Measurements from ENCODE around the gene POLN. TPM values are rescaled to one million over a fixed set of nuclear protein-coding genes. Genes with fewer than 3 reads are reported as not detected.

The POLN gene
- polyA plus RNA-seq, 2 of the 4 experiments (the other 2 are of a cell fraction): 2.4 to 2.9 TPM

DNA sequence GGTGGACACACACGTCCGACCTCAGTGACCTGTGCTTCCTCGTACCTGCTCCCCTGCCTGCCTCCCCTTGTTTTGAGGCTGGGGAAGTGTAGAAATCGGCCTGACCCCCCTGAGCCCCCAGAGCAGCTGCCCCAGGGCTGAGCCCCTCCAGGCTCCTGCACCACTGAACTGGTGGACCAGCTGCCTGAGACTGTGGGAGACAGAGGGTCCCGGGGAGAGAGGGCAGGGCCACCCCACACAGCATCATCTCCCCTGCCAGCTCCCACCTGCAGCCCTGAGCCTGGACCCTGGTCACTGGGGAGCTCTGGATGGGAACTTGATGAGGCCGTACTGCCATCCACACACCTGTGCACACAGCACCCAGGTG, 197.8 kb downstream of the POLN start:
- no peak overlapping the region for H3K4me3 ChIP-seq
- ChIA-PET POLR2A (no interaction called here), CTCF (interaction anchor here (0.8 kb wide), 1 partner anchor 19 kb away, joined by 3 read pairs; no protein-coding TSS in a partner anchor)
- TF ChIP-seq HEYL (CRISPR knock-in tag; IDR thresholded peaks at IDR 0.05): no peak
- no peak for TF ChIP-seq HOXA7 (CRISPR knock-in tag; IDR thresholded peaks at IDR 0.05)
- no peak for TF ChIP-seq ZC3H11A (IDR thresholded peaks at IDR 0.05)
- no peak for TF ChIP-seq RARB (CRISPR knock-in tag; IDR thresholded peaks at IDR 0.05)
- TF ChIP-seq, protein P1, sequence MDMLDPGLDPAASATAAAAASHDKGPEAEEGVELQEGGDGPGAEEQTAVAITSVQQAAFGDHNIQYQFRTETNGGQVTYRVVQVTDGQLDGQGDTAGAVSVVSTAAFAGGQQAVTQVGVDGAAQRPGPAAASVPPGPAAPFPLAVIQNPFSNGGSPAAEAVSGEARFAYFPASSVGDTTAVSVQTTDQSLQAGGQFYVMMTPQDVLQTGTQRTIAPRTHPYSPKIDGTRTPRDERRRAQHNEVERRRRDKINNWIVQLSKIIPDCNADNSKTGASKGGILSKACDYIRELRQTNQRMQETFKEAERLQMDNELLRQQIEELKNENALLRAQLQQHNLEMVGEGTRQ (IDR thresholded peaks at IDR 0.05): no peak
- TF ChIP-seq CEBPB (IDR thresholded peaks at IDR 0.05): no peak
- TF ChIP-seq JUNB (IDR thresholded peaks at IDR 0.05): no peak
- H3K4me1 ChIP-seq: no peaks in the 10 kb centered on the region; the same call in 2 of the 3 replicates
- DNase-seq (ENCODE audit: low read depth in 1 of 2, low spot score in 1 of 2): no peak
- no peak overlapping the region for H3K4me2 ChIP-seq
- no peak overlapping the region for H3K27ac ChIP-seq
- 100% methylated on average over 2 of the region's 6 CpGs for WGBS (ENCODE audit: missing lambda C conversion rate)
- ATAC-seq: no peak
- no peak for FAIRE-seq
- H3K9me3 ChIP-seq: peaks cover 4% of the 10 kb centered on the region; the same call in 1 of the 3 replicates

DNA sequence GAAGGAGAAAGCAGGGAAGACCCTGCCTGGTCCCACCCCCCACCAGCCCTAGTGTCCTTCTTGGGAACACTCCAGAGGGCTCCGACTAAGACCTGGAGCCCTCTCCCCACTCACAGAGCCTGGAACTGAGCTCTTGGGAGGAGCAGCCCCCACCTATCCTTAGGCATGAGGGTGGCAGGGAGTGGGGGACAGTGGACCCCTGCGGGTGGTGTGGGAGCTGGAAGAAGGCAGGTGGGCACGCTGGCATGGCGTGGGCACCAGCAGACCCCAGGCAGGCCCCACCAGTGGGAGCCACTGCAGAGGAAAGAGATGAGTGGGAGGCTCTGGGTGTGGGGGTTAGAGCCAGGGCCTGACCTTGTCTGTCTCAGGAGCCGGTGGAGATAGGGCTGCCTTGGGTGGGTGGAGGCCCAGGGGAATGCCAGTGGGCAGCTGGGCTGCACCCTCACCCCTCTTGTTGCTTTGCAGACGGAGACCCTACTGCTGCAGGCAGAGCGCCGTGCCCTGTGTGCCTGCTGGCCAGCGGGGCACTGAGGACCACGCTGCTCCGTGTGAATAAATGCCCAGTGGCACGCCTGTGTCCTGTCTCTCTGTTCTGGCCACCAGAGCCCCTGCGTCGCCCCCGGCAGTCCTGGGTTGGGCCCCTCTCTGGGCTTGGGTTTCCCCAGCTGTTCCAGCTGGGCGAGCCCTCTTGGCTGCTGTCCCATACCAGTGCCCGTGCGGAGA, 198.4 kb downstream of the POLN start:
- POLR2A ChIA-PET: no interaction called here
- 98% methylated on average over 10 of the region's 18 CpGs for WGBS (ENCODE audit: missing lambda C conversion rate)
- H3K9me3 ChIP-seq: peaks cover 4% of the 10 kb centered on the region; the same call in 1 of the 3 replicates
- TF ChIP-seq, protein P2, sequence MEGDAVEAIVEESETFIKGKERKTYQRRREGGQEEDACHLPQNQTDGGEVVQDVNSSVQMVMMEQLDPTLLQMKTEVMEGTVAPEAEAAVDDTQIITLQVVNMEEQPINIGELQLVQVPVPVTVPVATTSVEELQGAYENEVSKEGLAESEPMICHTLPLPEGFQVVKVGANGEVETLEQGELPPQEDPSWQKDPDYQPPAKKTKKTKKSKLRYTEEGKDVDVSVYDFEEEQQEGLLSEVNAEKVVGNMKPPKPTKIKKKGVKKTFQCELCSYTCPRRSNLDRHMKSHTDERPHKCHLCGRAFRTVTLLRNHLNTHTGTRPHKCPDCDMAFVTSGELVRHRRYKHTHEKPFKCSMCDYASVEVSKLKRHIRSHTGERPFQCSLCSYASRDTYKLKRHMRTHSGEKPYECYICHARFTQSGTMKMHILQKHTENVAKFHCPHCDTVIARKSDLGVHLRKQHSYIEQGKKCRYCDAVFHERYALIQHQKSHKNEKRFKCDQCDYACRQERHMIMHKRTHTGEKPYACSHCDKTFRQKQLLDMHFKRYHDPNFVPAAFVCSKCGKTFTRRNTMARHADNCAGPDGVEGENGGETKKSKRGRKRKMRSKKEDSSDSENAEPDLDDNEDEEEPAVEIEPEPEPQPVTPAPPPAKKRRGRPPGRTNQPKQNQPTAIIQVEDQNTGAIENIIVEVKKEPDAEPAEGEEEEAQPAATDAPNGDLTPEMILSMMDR (IDR thresholded peaks at IDR 0.05): no peak
- TF ChIP-seq BHLHE40 (IDR thresholded peaks at IDR 0.05; ENCODE audit: low read depth, low read length) (no peak), FOSL2 (IDR thresholded peaks at IDR 0.05) (no peak), FOSL2 (CRISPR knock-in tag; IDR thresholded peaks at IDR 0.05) (no peak), MYC (IDR thresholded peaks at IDR 0.05; ENCODE audit: borderline replicate concordance, low read length) (no peak), JUNB (IDR thresholded peaks at IDR 0.05) (no peak)
- CTCF ChIA-PET: interaction anchor here (0.8 kb wide), 1 partner anchor 20 kb away, joined by 3 read pairs; no protein-coding TSS in a partner anchor
- H3K27ac ChIP-seq: no peak overlapping the region
- no peak overlapping the region for H3K4me2 ChIP-seq
- no peak for ATAC-seq
- no peak for DNase-seq (ENCODE audit: low read depth in 1 of 2, low spot score in 1 of 2)
- no peaks in the 10 kb centered on the region; the same call in 2 of the 3 replicates for H3K4me1 ChIP-seq
- H3K4me3 ChIP-seq: no peak overlapping the region
- no peak for FAIRE-seq

DNA sequence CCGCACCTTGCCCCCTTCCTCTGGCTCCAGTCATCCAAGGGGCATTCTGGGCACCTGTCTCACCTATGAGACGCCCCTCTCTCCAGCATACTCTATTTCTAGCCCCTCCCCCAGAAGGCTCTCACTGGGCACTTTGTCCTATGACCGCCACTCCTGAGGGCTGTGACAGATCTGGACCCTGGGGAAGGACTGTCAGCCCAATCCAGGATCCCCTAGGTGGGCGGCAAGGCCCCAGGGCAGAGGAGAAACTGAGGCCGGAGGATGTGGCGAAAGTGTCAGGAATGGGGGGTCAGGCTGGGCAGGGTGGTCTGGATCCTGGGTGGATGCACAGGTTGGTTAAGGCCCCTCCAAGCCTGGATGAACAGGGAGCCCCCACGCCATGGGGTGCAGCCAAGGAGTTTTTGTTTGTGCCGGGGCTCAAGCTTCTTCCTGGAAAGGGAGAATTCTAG, 198.9 kb downstream of the POLN start:
- H3K9me3 ChIP-seq: peaks cover 4% of the 10 kb centered on the region; the same call in 1 of the 3 replicates
- H3K4me3 ChIP-seq: peak overlapping the region; percentile 99
- POLR2A ChIA-PET: no interaction called here
- H3K4me1 ChIP-seq: no peaks in the 10 kb centered on the region
- ATAC-seq: no peak
- peak overlapping the region in 1 of 2 experiments; percentile 96; a peak in 3 of 6 replicates for H3K27ac ChIP-seq
- 85% methylated on average over 8 of the region's 8 CpGs for WGBS (ENCODE audit: missing lambda C conversion rate)
- no peak for TF ChIP-seq RARB (CRISPR knock-in tag; IDR thresholded peaks at IDR 0.05)
- no peak for TF ChIP-seq CHD4 (IDR thresholded peaks at IDR 0.05; ENCODE audit: borderline replicate concordance)
- no peak for TF ChIP-seq EHF (CRISPR knock-in tag; IDR thresholded peaks at IDR 0.05)
- TF ChIP-seq, protein P3, sequence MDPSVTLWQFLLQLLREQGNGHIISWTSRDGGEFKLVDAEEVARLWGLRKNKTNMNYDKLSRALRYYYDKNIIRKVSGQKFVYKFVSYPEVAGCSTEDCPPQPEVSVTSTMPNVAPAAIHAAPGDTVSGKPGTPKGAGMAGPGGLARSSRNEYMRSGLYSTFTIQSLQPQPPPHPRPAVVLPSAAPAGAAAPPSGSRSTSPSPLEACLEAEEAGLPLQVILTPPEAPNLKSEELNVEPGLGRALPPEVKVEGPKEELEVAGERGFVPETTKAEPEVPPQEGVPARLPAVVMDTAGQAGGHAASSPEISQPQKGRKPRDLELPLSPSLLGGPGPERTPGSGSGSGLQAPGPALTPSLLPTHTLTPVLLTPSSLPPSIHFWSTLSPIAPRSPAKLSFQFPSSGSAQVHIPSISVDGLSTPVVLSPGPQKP (IDR thresholded peaks at IDR 0.05; ENCODE audit: low read depth, low read length): no peak
- no peak for TF ChIP-seq ZNF302 (CRISPR knock-in tag; IDR thresholded peaks at IDR 0.05)
- TF ChIP-seq NR3C1 (IDR thresholded peaks at IDR 0.05): no peak
- TF ChIP-seq ZSCAN20 (CRISPR knock-in tag; IDR thresholded peaks at IDR 0.05): no peak
- TF ChIP-seq, protein P4, sequence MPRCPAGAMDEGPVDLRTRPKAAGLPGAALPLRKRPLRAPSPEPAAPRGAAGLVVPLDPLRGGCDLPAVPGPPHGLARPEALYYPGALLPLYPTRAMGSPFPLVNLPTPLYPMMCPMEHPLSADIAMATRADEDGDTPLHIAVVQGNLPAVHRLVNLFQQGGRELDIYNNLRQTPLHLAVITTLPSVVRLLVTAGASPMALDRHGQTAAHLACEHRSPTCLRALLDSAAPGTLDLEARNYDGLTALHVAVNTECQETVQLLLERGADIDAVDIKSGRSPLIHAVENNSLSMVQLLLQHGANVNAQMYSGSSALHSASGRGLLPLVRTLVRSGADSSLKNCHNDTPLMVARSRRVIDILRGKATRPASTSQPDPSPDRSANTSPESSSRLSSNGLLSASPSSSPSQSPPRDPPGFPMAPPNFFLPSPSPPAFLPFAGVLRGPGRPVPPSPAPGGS (IDR thresholded peaks at IDR 0.05): no peak
- no peak for TF ChIP-seq PHF8 (IDR thresholded peaks at IDR 0.05; ENCODE audit: borderline replicate concordance, low read depth)
- no peak for TF ChIP-seq HOXA7 (CRISPR knock-in tag; IDR thresholded peaks at IDR 0.05)
- no peak for TF ChIP-seq CHD2 (IDR thresholded peaks at IDR 0.05; ENCODE audit: low read length, partially characterized antibody)
- TF ChIP-seq, protein P1 (IDR thresholded peaks at IDR 0.05): no peak
- TF ChIP-seq, protein P5, sequence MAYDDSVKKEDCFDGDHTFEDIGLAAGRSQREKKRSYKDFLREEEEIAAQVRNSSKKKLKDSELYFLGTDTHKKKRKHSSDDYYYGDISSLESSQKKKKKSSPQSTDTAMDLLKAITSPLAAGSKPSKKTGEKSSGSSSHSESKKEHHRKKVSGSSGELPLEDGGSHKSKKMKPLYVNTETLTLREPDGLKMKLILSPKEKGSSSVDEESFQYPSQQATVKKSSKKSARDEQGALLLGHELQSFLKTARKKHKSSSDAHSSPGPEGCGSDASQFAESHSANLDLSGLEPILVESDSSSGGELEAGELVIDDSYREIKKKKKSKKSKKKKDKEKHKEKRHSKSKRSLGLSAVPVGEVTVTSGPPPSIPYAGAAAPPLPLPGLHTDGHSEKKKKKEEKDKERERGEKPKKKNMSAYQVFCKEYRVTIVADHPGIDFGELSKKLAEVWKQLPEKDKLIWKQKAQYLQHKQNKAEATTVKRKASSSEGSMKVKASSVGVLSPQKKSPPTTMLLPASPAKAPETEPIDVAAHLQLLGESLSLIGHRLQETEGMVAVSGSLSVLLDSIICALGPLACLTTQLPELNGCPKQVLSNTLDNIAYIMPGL (CRISPR knock-in tag; IDR thresholded peaks at IDR 0.05; ENCODE audit: borderline replicate concordance): no peak
- TF ChIP-seq BHLHE40 (IDR thresholded peaks at IDR 0.05; ENCODE audit: low read depth, low read length): no peak
- TF ChIP-seq SMC3 (IDR thresholded peaks at IDR 0.05): no peak
- FAIRE-seq: no peak
- DNase-seq (ENCODE audit: low read depth in 1 of 2, low spot score in 1 of 2): no peak
- H3K4me2 ChIP-seq: peak overlapping the region; percentile 87
- CTCF ChIA-PET: no interaction called here
